Measurements from ENCODE around the gene ZNF48.

The ZNF48 gene

DNA sequence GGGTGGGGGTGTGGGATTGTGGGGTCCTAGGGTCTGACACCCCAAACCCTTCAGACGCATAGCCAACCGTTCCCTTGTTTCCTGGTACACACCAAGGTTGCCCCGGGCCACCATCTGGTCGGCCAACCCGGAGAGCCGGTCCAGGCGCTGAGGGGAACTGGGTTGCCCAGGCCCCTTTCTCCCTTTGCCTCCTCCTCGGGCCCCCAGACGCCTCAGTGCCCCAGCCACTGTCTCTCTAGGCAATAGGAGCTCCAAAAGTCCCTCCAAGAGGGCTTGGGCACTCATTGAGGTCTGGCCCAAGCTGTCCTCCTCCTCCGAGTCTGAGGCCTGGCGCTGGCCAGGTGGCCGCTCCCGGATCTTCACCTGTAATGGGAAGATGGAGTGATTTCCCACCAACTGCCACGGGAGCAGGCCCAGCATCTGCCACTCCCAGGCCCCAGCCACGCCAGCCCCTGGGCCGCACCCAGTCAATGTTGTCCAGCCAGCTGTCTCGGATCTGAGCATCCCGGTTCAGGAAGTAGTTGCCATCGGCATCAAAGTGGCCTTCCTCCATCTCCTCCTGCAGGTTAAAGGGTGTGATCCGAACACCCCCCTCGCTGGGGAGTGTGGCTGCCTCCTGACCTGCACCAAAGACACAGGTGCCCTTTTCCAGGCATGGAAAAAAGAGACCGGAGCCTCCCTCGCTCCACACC lies 41.6 kb upstream of the ZNF48 start:
- H3K9me3 ChIP-seq (ENCODE audit: low read length): no peaks in the 10 kb centered on the region
- peaks cover 77% of the 10 kb centered on the region for H3K4me1 ChIP-seq (ENCODE audit: insufficient read depth, low read length, severe bottlenecking)
- H3K4me3 ChIP-seq (ENCODE audit: low read depth, low read length, poor library complexity, severe bottlenecking): peak overlapping the region; percentile 94
- H2AFZ ChIP-seq (ENCODE audit: low read length): no peak overlapping the region
- H3K27ac ChIP-seq (ENCODE audit: low read depth, low read length, poor library complexity, severe bottlenecking): peak overlapping the region; percentile 99
- H3K4me2 ChIP-seq (ENCODE audit: low read length): peak overlapping the region; percentile 87
- peaks cover 7% of the 10 kb centered on the region for H3F3A ChIP-seq (ENCODE audit: insufficient read depth, low read length)
- H3K9me2 ChIP-seq (ENCODE audit: low read depth, low read length): no peaks in the 10 kb centered on the region
- H3K9ac ChIP-seq (ENCODE audit: low read length): peak overlapping the region; percentile 93
- H3K27me3 ChIP-seq (ENCODE audit: insufficient read depth, low read length): no peaks in the 10 kb centered on the region
- H3K36me3 ChIP-seq (ENCODE audit: insufficient read depth, low read length): peaks cover 61% of the 10 kb centered on the region
- H4K20me1 ChIP-seq (ENCODE audit: insufficient read depth, low read length): no peaks in the 10 kb centered on the region
- TF ChIP-seq EZH2 (IDR thresholded peaks at IDR 0.05; ENCODE audit: borderline replicate concordance, low read length): no peak
- TF ChIP-seq CTCF (IDR thresholded peaks at IDR 0.05; ENCODE audit: low read length): no peak
- H3K79me2 ChIP-seq (ENCODE audit: insufficient read depth, low read length): peaks cover 10% of the 10 kb centered on the region; the same call in 1 of the 2 replicates

DNA sequence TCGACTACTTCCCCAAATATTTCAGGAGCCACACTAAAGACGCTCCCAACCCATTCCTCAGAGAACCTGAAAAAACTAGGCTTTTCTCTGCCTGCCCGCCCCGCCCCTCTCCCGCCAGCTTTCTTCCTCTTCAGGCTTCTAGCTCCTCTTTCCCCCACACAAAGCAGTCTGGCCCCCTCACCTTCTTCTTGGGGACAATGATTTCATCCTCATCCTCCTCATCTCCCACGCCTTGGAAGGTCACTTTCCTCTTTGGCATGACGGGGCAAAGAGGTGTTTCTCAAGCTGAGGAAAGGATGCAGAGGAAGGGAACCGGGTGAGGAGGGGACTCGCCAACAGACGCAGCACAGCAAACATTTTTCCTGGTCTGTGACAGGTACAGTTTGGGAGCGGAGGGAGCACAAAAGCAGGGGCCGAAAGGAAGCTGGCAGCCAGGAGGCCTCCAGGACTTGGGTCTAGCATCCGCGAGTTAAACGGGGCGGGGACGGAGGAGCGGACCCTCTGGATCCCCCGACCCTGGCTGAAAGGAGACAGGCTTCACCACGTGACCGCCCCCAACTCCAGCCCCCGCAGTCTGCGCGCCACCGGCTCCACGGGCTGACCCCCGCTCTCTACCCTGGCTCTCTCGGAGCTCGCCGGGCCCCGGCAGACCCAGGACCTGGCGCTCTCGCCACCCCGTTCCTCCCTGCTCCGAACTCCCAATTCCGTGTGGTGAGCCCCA lies 40.6 kb upstream of the ZNF48 start:
- no peak overlapping the region for H2AFZ ChIP-seq (ENCODE audit: low read length)
- H3K9me3 ChIP-seq (ENCODE audit: low read length): no peaks in the 10 kb centered on the region
- no peaks in the 10 kb centered on the region for H3K27me3 ChIP-seq (ENCODE audit: insufficient read depth, low read length)
- peak overlapping the region; percentile 87 for H3K4me2 ChIP-seq (ENCODE audit: low read length)
- TF ChIP-seq CTCF (IDR thresholded peaks at IDR 0.05; ENCODE audit: low read length): no peak
- no peak for TF ChIP-seq EZH2 (IDR thresholded peaks at IDR 0.05; ENCODE audit: borderline replicate concordance, low read length)
- H3K4me3 ChIP-seq (ENCODE audit: low read depth, low read length, poor library complexity, severe bottlenecking): peak overlapping the region; percentile 94
- H3K36me3 ChIP-seq (ENCODE audit: insufficient read depth, low read length): peaks cover 71% of the 10 kb centered on the region
- peaks cover 67% of the 10 kb centered on the region for H3K4me1 ChIP-seq (ENCODE audit: insufficient read depth, low read length, severe bottlenecking)
- peaks cover 10% of the 10 kb centered on the region; the same call in 1 of the 2 replicates for H3K79me2 ChIP-seq (ENCODE audit: insufficient read depth, low read length)
- H4K20me1 ChIP-seq (ENCODE audit: insufficient read depth, low read length): no peaks in the 10 kb centered on the region
- H3F3A ChIP-seq (ENCODE audit: insufficient read depth, low read length): no peaks in the 10 kb centered on the region
- H3K9me2 ChIP-seq (ENCODE audit: low read depth, low read length): no peaks in the 10 kb centered on the region
- H3K9ac ChIP-seq (ENCODE audit: low read length): peak overlapping the region; percentile 93
- peak overlapping the region; percentile 71 for H3K27ac ChIP-seq (ENCODE audit: low read depth, low read length, poor library complexity, severe bottlenecking)

DNA sequence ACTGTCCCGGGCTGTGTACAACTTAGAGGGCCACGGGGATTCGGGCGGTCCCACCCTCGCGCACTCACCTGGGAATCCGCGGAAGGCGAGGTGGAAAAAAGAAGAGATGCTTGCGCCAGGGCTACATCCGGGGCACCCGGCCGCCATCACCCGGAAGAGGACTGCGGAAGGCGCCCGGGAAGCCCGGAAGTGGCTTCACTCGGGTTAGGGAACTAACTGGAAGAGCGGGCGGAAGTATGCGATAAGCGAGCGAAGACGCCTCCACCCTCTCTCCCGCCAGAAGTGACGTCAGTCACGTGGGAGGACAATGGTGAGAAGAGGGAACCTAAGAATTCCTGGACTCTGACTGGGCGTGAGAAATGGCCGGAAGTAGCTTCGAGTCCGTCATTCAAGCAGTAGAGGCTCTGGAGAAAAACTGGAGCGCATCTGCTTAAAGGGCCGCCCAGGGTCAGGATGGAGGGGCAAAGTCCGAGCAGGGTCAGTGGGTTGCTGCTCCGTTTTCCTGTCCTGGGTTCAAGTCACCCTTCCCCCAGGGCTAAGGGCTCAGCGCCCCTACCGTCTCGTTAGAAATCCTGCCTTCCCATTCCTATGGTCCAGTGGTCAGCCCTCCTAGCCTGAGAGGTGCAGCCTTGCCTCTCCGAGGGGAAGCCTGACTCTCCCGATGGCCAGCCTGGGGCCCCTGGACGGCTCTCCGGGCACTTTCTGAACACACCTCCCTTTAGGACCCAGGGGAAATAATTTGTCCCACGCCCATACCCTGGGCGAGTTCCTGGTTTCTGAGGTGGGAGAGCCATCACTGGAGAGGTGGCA lies 39.9 kb upstream of the ZNF48 start, which contains the start of gene CD2BP2:
Gene CD2BP2, minus strand, starts transcription at position 165 of the 810 bp plus-strand sequence. CDS start 627 bp downstream, outside the sequence.
- no peaks in the 10 kb centered on the region for H4K20me1 ChIP-seq (ENCODE audit: insufficient read depth, low read length)
- H3K27ac ChIP-seq (ENCODE audit: low read depth, low read length, poor library complexity, severe bottlenecking): peak within 1 kb of the TSS; percentile 71
- H3K36me3 ChIP-seq (ENCODE audit: insufficient read depth, low read length): peaks cover 75% of the 10 kb centered on the region
- H3K4me1 ChIP-seq (ENCODE audit: insufficient read depth, low read length, severe bottlenecking): peaks cover 60% of the 10 kb centered on the region
- TF ChIP-seq CTCF (IDR thresholded peaks at IDR 0.05; ENCODE audit: low read length): no peak
- no peak for TF ChIP-seq EZH2 (IDR thresholded peaks at IDR 0.05; ENCODE audit: borderline replicate concordance, low read length)
- peak within 1 kb of the TSS; percentile 94 for H3K4me3 ChIP-seq (ENCODE audit: low read depth, low read length, poor library complexity, severe bottlenecking)
- no peaks in the 10 kb centered on the region for H3K27me3 ChIP-seq (ENCODE audit: insufficient read depth, low read length)
- H3K9me3 ChIP-seq (ENCODE audit: low read length): no peaks in the 10 kb centered on the region
- peaks cover 10% of the 10 kb centered on the region; the same call in 1 of the 2 replicates for H3K79me2 ChIP-seq (ENCODE audit: insufficient read depth, low read length)
- H3K4me2 ChIP-seq (ENCODE audit: low read length): peak within 1 kb of the TSS; percentile 87
- no peak within 1 kb of the TSS for H2AFZ ChIP-seq (ENCODE audit: low read length)
- H3K9me2 ChIP-seq (ENCODE audit: low read depth, low read length): no peaks in the 10 kb centered on the region
- no peaks in the 10 kb centered on the region for H3F3A ChIP-seq (ENCODE audit: insufficient read depth, low read length)
- peak within 1 kb of the TSS; percentile 93 for H3K9ac ChIP-seq (ENCODE audit: low read length)
